KG1 (cell line): ENCODE data around the gene FBXL12.
"Not testable (repeated sequence)": the region's sequence is repeated elsewhere in the genome, so short reads cannot be mapped to it uniquely, and the experiment has no call there.

Experiments used
- DNase-seq: peaks from one replicate; lab custom pipeline; 2025; lab: John Stamatoyannopoulos, UW

FBXL12 gene

DNA sequence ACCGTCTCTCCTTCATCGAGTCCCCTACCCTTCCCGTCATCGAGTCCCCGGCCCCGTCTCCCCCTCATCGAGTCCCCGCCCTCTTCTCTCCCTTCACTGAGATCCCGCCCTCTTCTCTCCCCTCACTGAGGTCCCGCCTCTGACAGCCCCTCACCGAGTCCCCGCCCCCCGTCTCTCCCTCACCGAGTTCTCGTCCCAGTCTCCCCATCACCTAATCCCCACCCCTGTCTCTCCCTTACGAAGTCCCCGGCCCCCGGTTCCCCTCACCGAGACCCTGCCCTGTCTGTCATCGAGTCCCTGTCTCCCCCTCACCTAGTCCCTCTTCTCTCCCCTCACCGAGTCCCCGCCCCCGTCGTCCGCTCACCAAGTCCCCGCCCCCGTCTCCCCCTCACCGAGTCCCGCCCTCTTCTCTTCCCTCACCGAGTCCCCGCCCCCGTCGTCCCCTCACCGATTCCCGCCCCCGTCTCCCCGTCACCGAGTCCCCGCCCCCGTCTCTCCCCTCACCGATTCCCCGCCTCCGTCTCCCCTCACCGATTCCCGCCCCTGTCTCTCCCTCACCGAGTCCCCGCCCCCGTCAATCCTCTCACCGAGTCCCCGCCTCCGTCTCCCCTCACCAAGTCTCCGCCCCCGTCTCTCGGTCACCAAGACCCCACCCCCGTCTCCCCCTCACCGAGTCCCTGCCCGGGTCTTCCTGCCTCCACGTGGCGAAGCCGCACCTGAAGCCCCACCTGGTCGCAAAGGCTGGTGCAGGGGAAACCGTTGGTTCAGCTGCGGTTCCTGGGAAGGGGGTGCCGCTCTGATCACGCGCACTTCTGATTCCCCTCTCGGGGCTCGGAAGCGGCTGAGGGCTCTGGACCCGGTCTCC is 26.4 kb downstream of the FBXL12 start:
- peak; percentile 80 for DNase-seq

DNA sequence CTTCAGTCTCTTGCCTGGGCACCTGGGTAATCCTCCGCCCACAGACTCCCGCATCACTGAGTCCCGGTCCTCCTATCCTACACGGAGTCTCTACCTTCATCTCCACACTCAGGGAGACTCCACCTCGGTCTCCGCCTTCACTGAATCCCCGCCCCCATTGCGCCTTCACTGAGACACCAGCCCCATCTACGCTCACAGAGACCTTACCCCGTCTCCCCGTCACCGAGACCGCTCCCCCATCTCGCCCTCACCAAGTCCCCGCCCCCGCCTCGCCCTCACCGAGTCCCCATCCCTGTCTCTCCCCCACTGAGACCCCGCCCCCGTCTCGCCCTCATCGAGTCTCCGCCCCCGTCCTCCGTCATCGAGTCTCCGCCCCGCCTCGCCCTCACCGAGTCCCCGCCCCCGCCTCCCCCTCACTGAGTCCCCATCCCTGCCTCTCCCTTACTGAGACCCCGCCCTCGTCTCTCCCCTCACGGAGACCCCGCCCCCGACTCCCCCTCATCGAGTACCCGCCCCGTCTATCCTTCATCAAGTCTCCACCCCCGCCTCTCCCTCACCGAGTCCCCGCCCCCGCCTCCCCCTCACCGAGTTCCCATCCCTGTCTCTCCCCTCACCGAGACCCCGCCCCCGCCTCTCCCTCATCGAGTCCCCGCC is 27.2 kb downstream of the FBXL12 start:
- DNase-seq: peak; percentile 31

DNA sequence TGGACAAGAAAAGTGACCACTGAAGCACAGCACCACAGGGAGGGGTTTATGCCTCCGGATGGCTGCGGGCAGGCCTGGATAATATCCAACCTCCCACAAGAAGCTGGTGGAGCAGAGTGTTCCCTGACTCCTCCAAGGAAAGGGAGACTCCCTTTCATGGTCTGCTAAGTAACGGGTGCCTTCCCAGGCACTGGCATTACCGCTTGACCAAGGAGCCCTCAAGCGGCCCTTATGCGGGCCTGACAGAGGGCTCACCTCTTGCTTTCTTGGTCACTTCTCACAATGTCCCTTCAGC is 27.9 kb downstream of the FBXL12 start:
- not testable (repeated sequence) for DNase-seq

DNA sequence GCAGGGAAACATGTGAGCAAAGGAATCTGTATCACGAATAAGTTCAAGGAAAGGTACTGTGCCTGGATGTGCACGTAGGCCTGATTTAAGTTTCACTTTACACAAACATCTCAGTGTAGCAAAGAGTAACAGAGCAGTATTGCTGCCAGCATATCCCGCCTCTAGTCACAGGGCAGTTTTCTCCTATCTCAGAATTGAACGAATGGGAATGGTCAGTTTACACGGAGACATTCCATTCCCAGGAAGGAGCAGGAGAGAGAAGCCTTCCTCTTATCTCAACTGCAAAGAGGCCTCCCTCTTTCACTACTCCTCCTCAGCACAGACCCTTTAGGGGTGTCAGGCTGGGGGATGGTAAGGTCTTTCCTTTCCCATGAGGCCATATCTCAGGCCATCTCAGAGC is 29.3 kb downstream of the FBXL12 start:
- DNase-seq: not testable (repeated sequence)

DNA sequence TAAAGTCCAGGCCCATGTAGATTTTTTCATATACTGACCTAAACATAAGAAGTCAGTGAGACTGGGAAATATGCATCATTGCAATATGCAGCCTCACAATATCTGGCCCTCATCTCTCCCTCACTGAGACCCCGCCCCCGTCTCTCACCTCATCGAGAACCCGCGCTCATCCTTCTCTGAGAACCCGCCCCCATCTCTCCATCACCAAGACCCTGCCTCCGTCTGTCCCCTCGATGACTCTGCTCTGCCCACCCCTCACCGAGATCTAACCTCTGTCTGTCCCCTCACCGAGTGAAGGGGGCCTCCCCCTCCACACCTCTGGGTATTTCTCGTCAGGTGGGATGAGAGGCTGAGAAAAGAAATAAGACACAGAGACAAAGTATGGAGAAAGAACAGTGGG is 29.8 kb downstream of the FBXL12 start:
- no peak for DNase-seq

DNA sequence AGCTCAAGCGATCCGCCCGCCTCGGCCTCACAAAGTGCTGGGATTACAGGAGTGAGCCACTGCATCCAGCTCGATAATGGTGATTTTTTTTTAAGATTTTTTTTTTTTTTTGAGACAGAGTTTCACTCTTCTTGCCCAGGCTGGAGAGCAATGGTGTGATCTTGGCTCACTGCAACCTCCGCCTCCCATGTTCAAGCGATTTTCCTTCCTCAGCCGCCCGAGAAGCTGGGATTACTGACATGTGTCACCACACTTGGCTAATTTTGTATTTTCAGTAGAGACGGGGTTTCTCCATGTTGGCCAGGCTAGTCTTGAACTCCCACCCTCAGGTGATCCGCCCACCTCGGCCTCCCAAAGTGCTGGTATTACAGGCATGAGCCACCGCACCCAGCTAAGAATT is 30.3 kb downstream of the FBXL12 start:
- not testable (repeated sequence) for DNase-seq

DNA sequence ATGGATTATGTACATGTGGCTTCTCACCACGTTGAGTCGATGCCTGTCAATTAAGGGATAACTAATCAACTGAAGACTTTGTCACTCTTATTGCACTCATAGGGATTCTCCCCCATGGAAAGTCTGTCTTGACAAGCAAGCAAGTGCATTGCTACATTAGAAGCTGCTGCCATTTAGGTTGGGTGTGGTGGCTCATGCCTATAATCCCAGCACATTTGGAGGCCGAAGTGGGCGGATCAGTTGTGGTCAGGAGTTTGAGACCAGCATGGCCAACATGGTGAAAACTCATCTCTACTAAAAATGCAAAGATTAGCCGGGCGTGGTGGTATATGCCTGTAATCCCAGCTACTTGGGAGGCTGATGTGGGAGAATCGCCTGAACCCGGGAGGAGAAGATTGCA is 32.1 kb downstream of the FBXL12 start:
- no peak for DNase-seq

DNA sequence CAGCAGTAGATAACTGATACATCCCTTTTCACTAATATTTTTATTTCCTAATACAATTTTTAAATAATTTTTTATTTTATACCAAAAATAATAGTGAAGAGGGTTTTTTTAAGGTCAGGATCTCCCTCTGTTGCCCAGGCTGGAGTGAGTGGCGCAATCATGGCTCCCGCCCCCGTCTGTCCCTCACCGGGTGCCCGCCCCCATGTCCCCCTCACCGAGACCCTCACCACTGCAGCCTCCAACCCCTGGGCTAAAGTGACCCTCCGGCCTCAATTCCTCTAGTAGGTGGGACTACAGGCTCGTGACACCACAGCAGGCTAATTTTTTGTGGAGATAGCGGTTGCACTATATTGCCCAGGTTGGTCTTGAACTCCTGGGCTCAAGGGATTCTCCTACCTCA is 32.5 kb downstream of the FBXL12 start:
- no peak for DNase-seq

DNA sequence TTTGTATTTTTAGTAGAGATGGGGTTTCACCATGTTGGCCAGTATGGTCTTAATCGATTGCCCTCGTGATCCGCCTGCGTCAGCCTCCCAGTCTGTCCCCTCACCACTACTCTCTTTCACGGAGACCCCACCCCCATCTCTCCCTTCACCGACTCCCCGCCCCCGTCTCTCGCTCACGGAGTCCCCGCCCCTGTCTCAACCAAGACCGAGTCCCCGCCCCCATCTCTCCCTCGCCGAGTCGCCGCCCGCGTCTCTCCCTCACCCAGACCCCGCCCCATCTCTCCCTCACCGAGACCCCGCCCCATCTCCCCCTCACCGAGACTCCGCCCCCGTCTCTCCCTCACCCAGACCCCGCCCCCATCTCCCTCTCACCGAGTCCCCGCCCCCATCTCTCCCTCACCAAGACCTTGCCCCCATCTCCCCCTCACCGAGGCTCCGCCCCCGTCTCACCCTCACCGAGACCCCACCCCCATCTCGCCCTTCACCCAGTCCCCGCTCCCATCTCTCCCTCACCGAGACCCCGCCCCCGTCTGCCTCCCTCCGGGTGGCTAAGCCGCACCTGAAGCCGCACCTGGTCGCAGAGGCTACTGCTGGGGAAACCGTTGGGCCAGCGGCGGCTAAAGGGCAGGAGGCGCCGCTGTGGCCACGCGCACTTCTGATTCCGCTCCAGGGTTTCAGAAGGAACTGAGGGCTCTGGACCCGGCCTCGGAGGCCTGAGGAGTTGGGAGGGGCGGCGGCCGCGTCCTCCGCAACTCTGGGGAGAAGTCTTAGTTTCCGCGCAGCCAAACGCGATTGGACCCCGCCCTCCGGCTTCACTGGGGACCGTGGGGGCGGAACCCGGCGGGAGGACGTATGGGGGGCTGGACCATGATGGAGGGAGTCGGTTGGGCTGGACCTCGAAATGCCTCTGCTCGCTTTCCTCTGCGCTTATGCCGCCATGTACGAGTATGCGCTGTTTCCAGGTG is 33.2 kb downstream of the FBXL12 start:
- peak; percentile 82 for DNase-seq

DNA sequence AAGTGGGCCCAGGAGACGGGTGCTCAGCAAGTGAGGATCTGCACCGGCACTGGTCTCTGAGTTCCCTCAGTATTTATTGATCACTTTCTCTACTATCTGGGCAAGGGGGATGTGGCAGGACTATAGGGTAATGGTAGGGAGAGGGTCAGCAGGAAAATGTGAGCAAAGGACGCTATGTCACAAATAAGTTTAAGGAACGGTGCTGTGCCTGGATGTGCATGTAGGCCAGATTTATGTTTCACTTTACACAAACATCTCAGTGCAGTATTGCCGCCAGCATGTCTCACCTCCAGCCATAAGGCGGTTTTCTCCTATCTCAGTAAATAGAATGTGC is 34.7 kb downstream of the FBXL12 start:
- not testable (repeated sequence) for DNase-seq

DNA sequence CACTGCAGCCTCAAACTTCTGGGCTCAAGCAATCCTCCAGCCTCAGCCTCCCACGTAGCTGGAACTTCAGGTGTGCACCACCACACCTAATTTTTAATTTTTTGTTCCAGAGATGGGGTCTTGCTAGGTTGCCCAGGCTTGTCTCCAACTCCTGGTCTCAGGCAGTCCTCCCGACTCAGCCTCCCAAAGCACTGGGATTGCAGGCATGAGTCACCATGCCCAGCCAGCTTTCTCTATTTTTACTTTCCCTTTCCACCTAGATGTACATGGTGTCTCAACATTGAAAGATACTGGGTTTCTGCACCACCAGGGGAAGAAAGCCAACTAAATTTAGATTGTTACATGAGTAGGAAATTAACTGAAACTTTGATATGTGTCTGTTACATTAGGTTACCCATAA is 36.5 kb downstream of the FBXL12 start:
- DNase-seq: no peak

DNA sequence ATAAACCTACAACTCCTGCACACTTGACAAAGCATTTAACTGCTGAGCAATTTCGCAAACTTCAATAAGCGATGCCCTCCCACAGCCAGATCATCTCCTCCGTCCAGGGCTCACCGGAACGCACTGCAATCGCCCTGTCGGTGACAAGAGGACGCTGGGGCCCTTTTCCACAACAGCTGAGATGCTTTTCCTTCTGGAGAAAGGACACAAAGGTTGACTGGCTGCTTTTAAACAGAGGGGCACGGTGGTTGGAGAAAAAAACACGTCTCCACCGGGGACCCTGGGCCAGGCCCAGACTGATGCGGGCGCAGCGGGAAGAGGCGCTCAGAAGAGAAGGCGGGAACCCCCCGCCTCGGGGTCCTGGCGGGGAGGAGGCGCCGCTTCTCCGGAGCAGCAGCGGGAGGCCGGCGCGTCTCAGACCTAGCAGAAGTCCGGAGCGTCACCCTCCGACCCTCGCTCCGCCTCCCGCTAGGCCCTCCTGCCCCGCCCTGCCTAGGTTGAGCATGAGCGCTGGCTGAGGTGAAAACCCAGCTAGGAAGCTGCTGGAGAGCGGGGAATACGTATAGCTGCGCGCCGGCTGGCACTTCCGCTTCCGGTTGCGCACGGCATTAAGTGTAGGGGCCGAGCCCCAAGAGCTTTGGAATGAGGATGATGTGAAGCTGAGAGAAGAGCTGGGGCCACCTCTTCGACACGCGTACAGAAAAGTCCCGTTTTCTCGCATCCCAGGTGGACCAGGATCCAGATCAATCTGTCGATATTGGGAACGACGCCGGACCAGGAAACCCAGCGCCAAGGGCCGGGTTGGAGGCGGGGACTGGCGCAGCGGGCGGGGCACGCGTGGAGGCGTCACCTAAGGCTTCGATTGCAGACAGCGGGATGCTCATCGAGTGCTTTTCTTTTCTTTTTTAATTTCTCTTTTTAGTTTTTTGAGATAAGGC is 50.4 kb downstream of the FBXL12 start, which contains the start of gene ZNF846:
Gene ZNF846, minus strand, starts transcription at position 564 of the 938 bp plus-strand sequence. CDS start 3,788 bp downstream, outside the sequence.
- peak; percentile 86 for DNase-seq
